HUES64 (cell line): ENCODE measurements around the gene NTM.

Experiments
- H3K27ac ChIP-seq: 2 replicates; pipeline ENCODE4 v1.7.0; 2013; ENCODE audit warnings: low read depth, low read length, inconsistent platforms
- H3K27me3 ChIP-seq: 2 replicates; pipeline ENCODE4 v1.6.1; 2013; ENCODE audit warnings: mild to moderate bottlenecking, low read length; ENCODE audit not compliant: insufficient read depth
- H3K36me3 ChIP-seq: 2 replicates; pipeline ENCODE4 v1.6.1; 2013; ENCODE audit warnings: mild to moderate bottlenecking, low read length; ENCODE audit not compliant: insufficient read depth
- H3K4me1 ChIP-seq: 2 replicates; pipeline ENCODE4 v1.6.1; 2013; ENCODE audit warnings: mild to moderate bottlenecking, low read length, moderate library complexity; ENCODE audit not compliant: insufficient read depth
- H3K4me3 ChIP-seq: 2 replicates; pipeline ENCODE4 v1.5.1; 2013; ENCODE audit warnings: mild to moderate bottlenecking, low read length, moderate library complexity
- H3K9ac ChIP-seq: 2 replicates; pipeline ENCODE4 v1.6.1; 2013; ENCODE audit warnings: mild to moderate bottlenecking, low read depth, low read length
- H3K9me3 ChIP-seq: 2 replicates; pipeline ENCODE4 v1.6.1; 2013; ENCODE audit warnings: low read depth, low read length; ENCODE audit not compliant: insufficient read depth
- WGBS: fragments of 150-250, 120-280 bp; methylation state at CpG from one replicate; pipeline ENCODE4 v1.1.7; 2013; ENCODE audit warnings: missing lambda C conversion rate; 5-methylcytosine and 5-hydroxymethylcytosine counted together

Gene NTM

DNA sequence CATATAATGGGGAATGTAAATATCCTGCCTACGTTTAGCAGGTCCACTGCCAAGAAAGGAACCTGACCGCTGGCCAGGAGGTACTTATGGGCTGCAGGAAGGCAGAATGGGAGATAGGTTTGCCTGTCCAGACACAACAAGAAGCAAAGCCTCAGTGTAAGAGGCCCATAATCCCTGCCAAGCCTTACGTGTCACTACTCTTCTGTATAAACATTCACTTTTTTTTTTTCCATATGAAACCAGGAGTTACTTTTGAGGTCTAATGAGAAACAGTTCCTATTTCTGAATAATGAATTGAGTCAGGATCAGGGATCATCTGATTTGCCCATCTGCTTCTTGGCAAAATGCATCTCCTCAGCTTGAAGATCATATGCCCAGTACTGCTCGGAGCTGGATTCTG, 230.2 kb downstream of the NTM start:
- no peaks in the 10 kb centered on the region for H3K27me3 ChIP-seq
- no peak overlapping the region for H3K27ac ChIP-seq
- 86% methylated on average over 4 of the region's 4 CpGs for WGBS
- peaks cover 4% of the 10 kb centered on the region; the same call in 1 of the 2 replicates for H3K4me1 ChIP-seq
- H3K36me3 ChIP-seq = no peaks in the 10 kb centered on the region
- no peaks in the 10 kb centered on the region for H3K9me3 ChIP-seq
- no peak overlapping the region for H3K4me3 ChIP-seq
- no peak overlapping the region for H3K9ac ChIP-seq

- H3K4me3 ChIP-seq = no peak overlapping the region
- H3K9ac ChIP-seq = no peak overlapping the region
- H3K36me3 ChIP-seq = no peaks in the 10 kb centered on the region
- H3K27ac ChIP-seq = no peak overlapping the region
- peaks cover 3% of the 10 kb centered on the region; the same call in 1 of the 2 replicates for H3K4me1 ChIP-seq
- no peaks in the 10 kb centered on the region for H3K9me3 ChIP-seq
- H3K27me3 ChIP-seq = no peaks in the 10 kb centered on the region
These were observed 231.2 kb downstream of the NTM start for GRCh38 chr11:131601586-131601985.

- no peak overlapping the region for H3K27ac ChIP-seq
These were observed 232.0 kb downstream of the NTM start for GRCh38 chr11:131602431-131602830.

GRCh38 chr11:131606811-131607335, 236.5 kb downstream of the NTM start:
- no peak overlapping the region for H3K27ac ChIP-seq
- WGBS = 94% methylated on average over 6 of the region's 6 CpGs
- H3K27me3 ChIP-seq = no peaks in the 10 kb centered on the region
- H3K9me3 ChIP-seq = no peaks in the 10 kb centered on the region; the same call in 1 of the 2 replicates
- H3K36me3 ChIP-seq = no peaks in the 10 kb centered on the region
- H3K4me1 ChIP-seq = peaks cover 24% of the 10 kb centered on the region
- H3K4me3 ChIP-seq = no peak overlapping the region
- no peak overlapping the region for H3K9ac ChIP-seq

More at GRCh38 chr11:131602431-131602830, 232.0 kb downstream of the NTM start:
- Histone ChIP-seq H3K4me1 (peaks cover 3% of the 10 kb centered on the region; the same call in 1 of the 2 replicates), H3K9me3 (no peaks in the 10 kb centered on the region), H3K9ac (no peak overlapping the region), H3K4me3 (no peak overlapping the region), H3K27me3 (no peaks in the 10 kb centered on the region), H3K36me3 (no peaks in the 10 kb centered on the region)
- 90% methylated on average over 2 of the region's 2 CpGs for WGBS

DNA sequence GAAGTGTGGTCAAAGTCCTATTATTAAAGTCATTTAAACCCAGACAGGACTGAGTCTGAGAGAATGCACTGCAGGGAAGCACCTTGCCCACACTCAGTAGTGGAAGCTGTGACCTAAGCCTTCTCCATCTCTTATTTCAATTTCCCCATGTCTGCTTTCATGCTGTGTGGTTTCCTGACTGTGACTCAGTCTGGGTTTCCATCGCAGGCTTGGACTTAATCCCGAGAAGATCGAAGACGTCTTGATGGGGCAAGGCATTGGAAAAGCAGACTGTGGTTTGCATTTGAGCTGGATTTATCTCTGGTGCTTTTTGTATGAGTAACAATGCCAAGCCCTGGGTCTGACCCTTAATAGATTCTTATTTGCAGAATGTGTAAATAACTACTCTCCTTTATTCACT, 238.9 kb downstream of the NTM start:
- Histone ChIP-seq H3K4me3 (no peak overlapping the region), H3K9me3 (no peaks in the 10 kb centered on the region; the same call in 1 of the 2 replicates), H3K4me1 (peaks cover 24% of the 10 kb centered on the region), H3K9ac (no peak overlapping the region), H3K27ac (no peak overlapping the region), H3K36me3 (no peaks in the 10 kb centered on the region), H3K27me3 (no peaks in the 10 kb centered on the region)
- WGBS = 70% methylated on average over 4 of the region's 4 CpGs

DNA sequence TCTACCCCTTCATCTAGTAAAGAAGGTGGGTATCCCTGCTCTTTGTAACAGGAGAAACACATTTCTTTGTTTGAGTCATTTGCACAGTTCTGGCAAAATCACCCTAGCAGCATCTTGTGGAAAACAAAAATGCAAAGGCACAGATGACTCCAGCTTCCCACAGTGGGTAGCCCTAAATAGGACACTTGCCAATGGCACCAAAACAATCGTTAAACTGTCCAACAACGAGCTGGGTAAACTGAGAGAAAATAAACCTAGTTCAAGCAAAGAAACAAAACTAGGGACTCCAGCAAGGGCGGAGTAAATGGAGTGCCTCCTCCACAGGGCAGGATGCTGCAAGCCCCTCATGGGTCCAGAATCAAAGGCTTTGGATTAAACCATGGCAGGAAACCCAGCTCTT, 239.5 kb downstream of the NTM start:
- no peak overlapping the region for H3K27ac ChIP-seq
- no peaks in the 10 kb centered on the region; the same call in 1 of the 2 replicates for H3K9me3 ChIP-seq
- no peak overlapping the region for H3K4me3 ChIP-seq
- 92% methylated on average over 3 of the region's 3 CpGs for WGBS
- no peaks in the 10 kb centered on the region for H3K27me3 ChIP-seq
- H3K9ac ChIP-seq = no peak overlapping the region
- H3K36me3 ChIP-seq = no peaks in the 10 kb centered on the region
- H3K4me1 ChIP-seq = peaks cover 24% of the 10 kb centered on the region

- Histone ChIP-seq H3K27ac (no peak overlapping the region), H3K9ac (no peak overlapping the region), H3K4me3 (no peak overlapping the region), H3K4me1 (peaks cover 24% of the 10 kb centered on the region), H3K36me3 (no peaks in the 10 kb centered on the region), H3K9me3 (no peaks in the 10 kb centered on the region; the same call in 1 of the 2 replicates), H3K27me3 (no peaks in the 10 kb centered on the region)
- 78% methylated on average over 6 of the region's 6 CpGs for WGBS
These were observed 240.9 kb downstream of the NTM start for GRCh38 chr11:131611322-131611721.

GRCh38 chr11:131612533-131612932, 242.1 kb downstream of the NTM start:
- Histone ChIP-seq H3K36me3 (no peaks in the 10 kb centered on the region), H3K4me1 (peaks cover 24% of the 10 kb centered on the region), H3K27me3 (no peaks in the 10 kb centered on the region), H3K9me3 (no peaks in the 10 kb centered on the region; the same call in 1 of the 2 replicates), H3K4me3 (no peak overlapping the region), H3K9ac (no peak overlapping the region), H3K27ac (no peak overlapping the region)
- WGBS = 93% methylated on average over 5 of the region's 5 CpGs

DNA sequence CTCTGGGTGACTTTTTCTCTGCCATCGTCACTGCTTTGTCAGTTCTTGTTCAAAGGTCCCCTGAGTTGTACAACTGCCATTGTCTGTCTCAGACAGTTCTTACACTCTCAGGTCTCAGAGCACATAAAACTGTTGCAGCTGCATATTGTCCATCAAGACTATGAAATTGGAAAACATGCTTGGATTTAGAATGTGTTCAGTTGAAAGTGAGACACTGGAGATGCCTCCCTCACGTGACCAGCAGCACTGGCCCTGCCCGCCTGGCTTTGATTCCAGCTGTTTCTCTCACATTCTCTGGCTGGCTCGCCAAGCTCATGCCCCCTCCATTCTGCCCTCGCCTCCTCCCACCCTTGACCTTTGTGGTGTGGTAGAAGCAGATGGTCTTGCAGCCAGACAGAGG, 244.2 kb downstream of the NTM start:
- Histone ChIP-seq H3K36me3 (no peaks in the 10 kb centered on the region), H3K9ac (no peak overlapping the region), H3K27me3 (no peaks in the 10 kb centered on the region), H3K9me3 (no peaks in the 10 kb centered on the region), H3K27ac (no peak overlapping the region), H3K4me1 (peaks cover 13% of the 10 kb centered on the region), H3K4me3 (no peak overlapping the region)
- 89% methylated on average over 5 of the region's 5 CpGs for WGBS

DNA sequence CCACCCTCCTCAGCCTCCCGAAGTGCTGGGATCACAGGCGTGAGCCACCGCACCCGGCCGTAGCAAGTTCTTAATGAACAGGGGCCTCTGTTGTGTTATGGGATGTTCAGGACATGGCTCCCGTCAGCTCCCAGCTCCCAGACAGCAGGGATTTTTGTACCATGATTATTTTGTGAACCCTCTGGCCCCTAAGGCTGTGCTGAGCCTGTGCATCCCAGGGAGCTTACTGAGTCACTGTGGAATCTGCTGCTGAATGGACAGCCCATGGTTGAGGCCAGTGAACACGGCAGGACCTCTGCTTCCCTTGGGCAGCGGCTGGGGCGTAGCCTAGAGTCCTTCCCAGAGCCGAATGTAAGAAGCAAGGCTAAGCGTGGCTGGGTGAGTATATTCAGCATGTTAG, 245.2 kb downstream of the NTM start:
- peaks cover 7% of the 10 kb centered on the region for H3K4me1 ChIP-seq
- H3K9ac ChIP-seq = no peak overlapping the region
- WGBS = 85% methylated on average over 11 of the region's 11 CpGs
- no peaks in the 10 kb centered on the region for H3K27me3 ChIP-seq
- no peaks in the 10 kb centered on the region for H3K36me3 ChIP-seq
- no peak overlapping the region for H3K4me3 ChIP-seq
- no peaks in the 10 kb centered on the region for H3K9me3 ChIP-seq
- H3K27ac ChIP-seq = no peak overlapping the region

- Histone ChIP-seq H3K4me1 (peaks cover 2% of the 10 kb centered on the region; the same call in 1 of the 2 replicates), H3K27me3 (no peaks in the 10 kb centered on the region), H3K9ac (no peak overlapping the region)
These were observed 246.2 kb downstream of the NTM start for GRCh38 chr11:131616481-131617140.

More at GRCh38 chr11:131616481-131617140, 246.2 kb downstream of the NTM start:
- Histone ChIP-seq H3K4me3 (no peak overlapping the region), H3K9me3 (no peaks in the 10 kb centered on the region), H3K27ac (no peak overlapping the region), H3K36me3 (no peaks in the 10 kb centered on the region)
- WGBS = 77% methylated on average over 9 of the region's 9 CpGs
